BE2C (cell line): ENCODE measurements around the gene EDARADD.
A peak's percentile ranks its signal among the peaks of the same experiment; 100 is the strongest.
"Not testable (repeated sequence)": the region's sequence is repeated elsewhere in the genome, so short reads cannot be mapped to it uniquely, and the experiment has no call there.

Experiments
- DNase-seq: peaks from one replicate; pipeline ENCODE4 v3.0.0-alpha.2; 2020
- H3K27me3 ChIP-seq: fragments of 250-450 bp; sonication (Bioruptor Pico); 2 replicates; pipeline ENCODE4 v1.5.1; 2020; ENCODE audit warnings: mild to moderate bottlenecking
- H3K36me3 ChIP-seq: fragments of 250-450 bp; sonication (Bioruptor Pico); 2 replicates; pipeline ENCODE4 v1.5.1; 2020; ENCODE audit warnings: mild to moderate bottlenecking
- H3K4me1 ChIP-seq: fragments of 250-450 bp; sonication (Bioruptor Pico); 2 replicates; pipeline ENCODE4 v1.5.1; 2020
- H3K4me3 ChIP-seq: 2 replicates; pipeline ENCODE4 v1.5.1; 2011; ENCODE audit warnings: low read depth, low read length
- H3K9me3 ChIP-seq: fragments of 250-450 bp; sonication (Bioruptor Pico); 2 replicates; pipeline ENCODE4 v1.5.1; 2020
- CTCF ChIP-seq: IDR thresholded peaks from 2 replicates; pipeline ENCODE4 v1.5.1; 2012; ENCODE audit warnings: mild to moderate bottlenecking, low read depth, low read length

Gene EDARADD

GRCh38 chr1:236480758-236481436, 86.8 kb downstream of the EDARADD start:
- no peaks in the 10 kb centered on the region for H3K9me3 ChIP-seq
- no peak for DNase-seq
- TF ChIP-seq CTCF: no peak
- H3K4me1 ChIP-seq: no peaks in the 10 kb centered on the region
- no peak overlapping the region for H3K4me3 ChIP-seq
- no peaks in the 10 kb centered on the region for H3K36me3 ChIP-seq
- H3K27me3 ChIP-seq: no peaks in the 10 kb centered on the region

GRCh38 chr1:236484310-236484971, 90.4 kb downstream of the EDARADD start:
- Histone ChIP-seq H3K27me3 (0 out of 2 replicates have a peak, but pooled peaks cover 5% of the 10 kb centered on the region), H3K4me1 (no peaks in the 10 kb centered on the region), H3K36me3 (no peaks in the 10 kb centered on the region), H3K9me3 (no peaks in the 10 kb centered on the region), H3K4me3 (no peak overlapping the region)
- no peak for TF ChIP-seq CTCF
- DNase-seq: no peak

- no peaks in the 10 kb centered on the region for H3K36me3 ChIP-seq
- no peak overlapping the region for H3K4me3 ChIP-seq
- H3K4me1 ChIP-seq: no peaks in the 10 kb centered on the region
- DNase-seq: no peak
- no peak for TF ChIP-seq CTCF
- H3K27me3 ChIP-seq: 0 out of 2 replicates have a peak, but pooled peaks cover 5% of the 10 kb centered on the region
- no peaks in the 10 kb centered on the region for H3K9me3 ChIP-seq
Measured at GRCh38 chr1:236486356-236487002, 92.4 kb downstream of the EDARADD start.

GRCh38 chr1:236489161-236489560, 95.1 kb downstream of the EDARADD start:
- H3K9me3 ChIP-seq, DNase-seq, H3K36me3 ChIP-seq, H3K4me3 ChIP-seq, H3K4me1 ChIP-seq, H3K27me3 ChIP-seq: not testable (repeated sequence)

GRCh38 chr1:236489710-236490377, 95.8 kb downstream of the EDARADD start:
- Histone ChIP-seq H3K4me1 (no peaks in the 10 kb centered on the region), H3K36me3 (no peaks in the 10 kb centered on the region), H3K27me3 (0 out of 2 replicates have a peak, but pooled peaks cover 5% of the 10 kb centered on the region), H3K4me3 (no peak overlapping the region), H3K9me3 (no peaks in the 10 kb centered on the region)
- TF ChIP-seq CTCF: peak; percentile 55
- DNase-seq: no peak

- DNase-seq: no peak
- TF ChIP-seq CTCF: no peak
- Histone ChIP-seq H3K36me3 (no peaks in the 10 kb centered on the region), H3K9me3 (no peaks in the 10 kb centered on the region), H3K27me3 (0 out of 2 replicates have a peak, but pooled peaks cover 3% of the 10 kb centered on the region), H3K4me1 (no peaks in the 10 kb centered on the region), H3K4me3 (no peak overlapping the region)
Measured at GRCh38 chr1:236491469-236492136, 97.5 kb downstream of the EDARADD start.
